Choroid plexus epithelial cell (primary cell): ENCODE measurements around the gene BGLAP.

Experiments
- DNase-seq: peaks from one replicate; pipeline ENCODE4 v3.0.0-alpha.2; 2010; ENCODE audit warnings: low read depth
- H3K4me3 ChIP-seq: 2 replicates; pipeline ENCODE4 v1.5.1; 2011; ENCODE audit warnings: low read depth, mild to moderate bottlenecking, control low read depth, low read length, moderate library complexity
- TF ChIP-seq, protein P1 (sequence below): conservative IDR thresholded peaks from 2 replicates; pipeline ENCODE4 v1.5.1; 2011; ENCODE audit warnings: low read depth, mild to moderate bottlenecking, control low read depth, inconsistent platforms, low read length, moderate library complexity

BGLAP gene

DNA sequence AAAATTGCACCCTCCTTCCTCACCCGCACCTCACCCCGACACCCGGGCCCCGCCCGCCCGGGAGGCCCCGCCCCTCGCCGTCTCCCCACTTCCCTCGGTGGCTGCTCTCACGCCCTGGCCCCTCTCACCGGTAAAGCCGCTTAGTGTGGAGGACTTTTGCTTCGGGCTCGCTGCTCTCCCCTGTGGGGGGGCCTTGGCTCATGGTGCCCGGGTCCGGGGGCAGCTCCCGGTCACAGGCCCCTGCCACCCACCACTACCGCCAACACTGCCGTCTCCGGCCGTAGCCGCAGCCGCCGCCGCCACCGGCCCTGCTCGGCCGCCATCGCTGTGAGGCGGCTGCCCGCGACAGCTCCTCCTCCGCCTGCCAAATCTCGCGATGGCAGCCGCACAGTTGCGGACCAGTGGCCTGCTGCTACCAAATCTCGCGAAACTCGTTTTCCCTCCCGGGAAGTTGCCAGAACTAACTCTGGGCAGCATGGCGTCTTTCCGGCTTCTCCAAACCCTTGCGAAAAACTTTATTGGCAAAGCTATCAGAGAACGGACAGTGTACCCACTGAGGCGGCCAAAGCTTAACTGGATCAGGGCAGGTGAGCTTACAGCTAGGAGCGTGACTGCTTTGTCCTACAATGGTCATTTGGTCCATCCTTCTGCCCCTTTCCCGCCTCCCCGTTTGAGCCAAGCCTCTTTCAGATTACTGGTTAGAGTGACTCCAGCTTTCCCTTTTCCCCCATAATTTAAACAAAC lies 40.7 kb downstream of the BGLAP start, which contains the start of gene SMG5:
SMG5 (minus strand) TSS at position 347 of the 744 bp plus-strand sequence; CDS start at position 202, 145 bp downstream.
- DNase-seq, result peak; percentile 99
- TF ChIP-seq, protein P1, sequence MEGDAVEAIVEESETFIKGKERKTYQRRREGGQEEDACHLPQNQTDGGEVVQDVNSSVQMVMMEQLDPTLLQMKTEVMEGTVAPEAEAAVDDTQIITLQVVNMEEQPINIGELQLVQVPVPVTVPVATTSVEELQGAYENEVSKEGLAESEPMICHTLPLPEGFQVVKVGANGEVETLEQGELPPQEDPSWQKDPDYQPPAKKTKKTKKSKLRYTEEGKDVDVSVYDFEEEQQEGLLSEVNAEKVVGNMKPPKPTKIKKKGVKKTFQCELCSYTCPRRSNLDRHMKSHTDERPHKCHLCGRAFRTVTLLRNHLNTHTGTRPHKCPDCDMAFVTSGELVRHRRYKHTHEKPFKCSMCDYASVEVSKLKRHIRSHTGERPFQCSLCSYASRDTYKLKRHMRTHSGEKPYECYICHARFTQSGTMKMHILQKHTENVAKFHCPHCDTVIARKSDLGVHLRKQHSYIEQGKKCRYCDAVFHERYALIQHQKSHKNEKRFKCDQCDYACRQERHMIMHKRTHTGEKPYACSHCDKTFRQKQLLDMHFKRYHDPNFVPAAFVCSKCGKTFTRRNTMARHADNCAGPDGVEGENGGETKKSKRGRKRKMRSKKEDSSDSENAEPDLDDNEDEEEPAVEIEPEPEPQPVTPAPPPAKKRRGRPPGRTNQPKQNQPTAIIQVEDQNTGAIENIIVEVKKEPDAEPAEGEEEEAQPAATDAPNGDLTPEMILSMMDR, result no peak
- H3K4me3 ChIP-seq, result peak within 1 kb of the TSS; percentile 95

GRCh38 chr1:156283521-156283920 lies 41.5 kb downstream of the BGLAP start:
- TF ChIP-seq, protein P1, result no peak
- DNase-seq, result no peak
- H3K4me3 ChIP-seq, result peak overlapping the region; percentile 95

DNA sequence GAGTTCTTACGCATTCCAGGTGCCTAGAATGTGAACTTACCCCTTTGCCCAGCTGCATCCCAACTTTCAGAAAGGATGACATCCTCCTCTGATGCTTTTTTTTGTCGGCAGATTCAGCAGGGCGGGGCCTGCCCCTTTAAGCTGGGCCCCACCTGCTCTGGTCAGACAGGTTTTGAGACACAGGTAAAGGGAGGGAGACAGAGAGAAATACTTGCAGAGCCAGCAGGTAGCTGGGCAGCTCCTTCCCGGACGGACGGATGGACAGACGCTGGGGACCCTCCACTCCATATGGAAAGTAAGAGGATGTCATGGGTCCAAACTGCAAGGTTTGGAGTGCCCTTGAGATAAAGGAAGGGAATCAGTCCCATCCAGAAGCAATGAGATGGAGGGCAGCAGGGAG lies 42.1 kb downstream of the BGLAP start, which contains the start of gene TMEM79:
TMEM79 (plus strand) TSS at position 214 of the 400 bp plus-strand sequence. CDS start 902 bp downstream, outside the sequence.
- no peak for DNase-seq
- TF ChIP-seq, protein P1, result no peak
- H3K4me3 ChIP-seq, result peak within 1 kb of the TSS; percentile 95

GRCh38 chr1:156284757-156285156 lies 42.8 kb downstream of the BGLAP start:
- DNase-seq, result no peak
- H3K4me3 ChIP-seq, result no peak overlapping the region
- TF ChIP-seq, protein P1, result no peak

DNA sequence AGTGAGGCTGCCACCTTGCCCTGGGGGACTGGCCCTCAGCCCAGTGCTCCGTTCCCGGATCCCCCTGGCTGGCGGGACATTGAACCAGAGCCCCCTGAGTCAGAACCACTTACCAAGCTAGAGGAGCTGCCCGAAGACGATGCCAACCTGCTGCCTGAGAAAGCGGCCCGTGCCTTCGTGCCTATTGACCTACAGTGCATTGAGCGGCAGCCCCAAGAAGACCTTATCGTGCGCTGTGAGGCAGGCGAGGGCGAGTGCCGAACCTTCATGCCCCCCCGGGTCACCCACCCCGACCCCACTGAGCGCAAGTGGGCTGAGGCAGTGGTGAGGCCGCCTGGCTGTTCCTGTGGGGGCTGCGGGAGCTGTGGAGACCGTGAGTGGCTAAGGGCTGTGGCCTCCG lies 43.5 kb downstream of the BGLAP start:
- no peak for DNase-seq
- TF ChIP-seq, protein P1, result no peak
- H3K4me3 ChIP-seq, result no peak overlapping the region

DNA sequence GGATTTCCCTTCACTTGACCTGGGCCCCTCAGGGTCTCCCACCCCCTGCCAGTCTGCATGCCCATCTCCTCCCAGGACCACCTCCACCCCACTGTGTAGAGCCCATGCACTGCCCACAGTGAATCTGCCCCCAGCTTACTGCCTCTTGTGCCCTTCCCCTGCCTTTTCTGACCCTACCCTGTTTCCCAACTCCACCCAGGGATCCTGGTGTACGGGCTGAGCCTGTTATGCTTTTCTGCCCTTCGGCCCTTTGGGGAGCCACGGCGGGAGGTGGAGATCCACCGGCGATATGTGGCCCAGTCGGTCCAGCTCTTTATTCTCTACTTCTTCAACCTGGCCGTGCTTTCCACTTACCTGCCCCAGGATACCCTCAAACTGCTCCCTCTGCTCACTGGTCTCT lies 44.1 kb downstream of the BGLAP start:
- TF ChIP-seq, protein P1, result no peak
- DNase-seq, result no peak
- no peak overlapping the region for H3K4me3 ChIP-seq

GRCh38 chr1:156289857-156290256 lies 47.9 kb downstream of the BGLAP start:
- no peak for DNase-seq
- TF ChIP-seq, protein P1, result no peak
- no peak overlapping the region for H3K4me3 ChIP-seq
